LHCN-M2 (cell line): Measurements from ENCODE around the gene GPSM1. TPM values are rescaled to one million over a fixed set of nuclear protein-coding genes. Genes with fewer than 3 reads are reported as not detected.
"Not testable (repeated sequence)": the region's sequence is repeated elsewhere in the genome, so short reads cannot be mapped to it uniquely, and the experiment has no call there.

Experiments used
- DNase-seq: peaks from one replicate; pipeline ENCODE4 v3.0.0-alpha.2; 2012; ENCODE audit warnings: low read depth
- total RNA-seq: library from RNA; depleted of rRNA; stranded (reverse); fragments of >200 nt; gene quantifications from 2 replicates; pipeline ENCODE4 v1.2.3, GENCODE V29; 2014

GPSM1 gene
- total RNA-seq, 1 experiment from 2014 or later, result 34.1 TPM

DNA sequence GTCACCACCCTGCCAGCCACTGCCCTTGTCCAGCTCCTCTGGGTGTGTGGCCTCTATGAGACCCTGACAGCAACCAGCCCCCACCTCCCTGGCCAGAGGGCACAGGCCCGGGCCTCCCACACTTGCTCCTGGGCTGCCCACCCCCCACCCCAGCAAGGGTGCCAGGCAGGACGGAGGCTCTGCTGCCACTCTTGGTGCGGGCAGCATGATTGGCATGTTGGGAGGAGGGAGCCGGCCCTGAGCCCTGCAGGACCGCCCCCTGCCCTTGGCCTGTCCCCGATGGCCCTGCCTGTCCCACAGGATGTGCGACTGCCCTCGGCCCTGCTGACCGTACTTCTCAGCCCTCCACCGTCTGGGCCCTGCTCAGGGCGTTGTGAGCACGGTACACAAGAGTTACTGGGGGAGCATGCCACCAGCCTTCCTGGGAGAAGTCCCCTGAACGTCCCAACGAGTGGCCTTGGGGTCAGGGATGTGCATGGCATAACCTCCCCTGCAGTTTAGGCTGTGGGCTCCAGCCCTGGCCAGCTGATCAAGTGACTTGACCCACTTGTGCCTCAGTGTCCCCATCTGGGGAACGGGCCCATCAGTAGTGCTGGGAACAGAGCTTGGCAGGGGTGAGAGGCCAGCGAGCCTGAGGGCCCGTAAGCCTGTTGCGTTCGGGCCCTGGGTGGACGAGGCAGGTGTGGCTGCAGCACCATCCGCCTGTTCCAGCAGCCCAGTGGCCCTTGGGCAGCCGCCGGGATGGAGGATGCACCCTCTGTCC is 16.0 kb downstream of the GPSM1 start:
- DNase-seq, result no peak

DNA sequence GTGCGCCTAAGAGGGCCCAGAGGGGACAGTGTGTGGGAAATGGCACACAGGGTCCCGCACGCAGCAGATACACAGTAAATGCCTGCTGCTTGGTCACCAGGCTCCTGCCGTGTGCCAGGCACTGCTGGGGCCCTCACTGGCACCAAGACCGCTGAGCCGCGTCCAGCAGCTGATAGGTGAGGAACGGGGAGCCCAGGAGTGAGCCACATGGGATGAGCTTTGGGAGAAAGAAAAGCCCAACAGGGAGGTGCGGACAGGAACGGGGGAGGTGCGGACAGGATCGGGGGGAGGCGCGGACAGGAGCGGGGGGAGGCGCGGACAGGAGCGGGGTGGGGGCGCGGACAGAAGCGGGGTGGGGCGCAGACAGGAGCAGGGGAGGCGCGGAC is 16.5 kb downstream of the GPSM1 start:
- DNase-seq, result no peak

DNA sequence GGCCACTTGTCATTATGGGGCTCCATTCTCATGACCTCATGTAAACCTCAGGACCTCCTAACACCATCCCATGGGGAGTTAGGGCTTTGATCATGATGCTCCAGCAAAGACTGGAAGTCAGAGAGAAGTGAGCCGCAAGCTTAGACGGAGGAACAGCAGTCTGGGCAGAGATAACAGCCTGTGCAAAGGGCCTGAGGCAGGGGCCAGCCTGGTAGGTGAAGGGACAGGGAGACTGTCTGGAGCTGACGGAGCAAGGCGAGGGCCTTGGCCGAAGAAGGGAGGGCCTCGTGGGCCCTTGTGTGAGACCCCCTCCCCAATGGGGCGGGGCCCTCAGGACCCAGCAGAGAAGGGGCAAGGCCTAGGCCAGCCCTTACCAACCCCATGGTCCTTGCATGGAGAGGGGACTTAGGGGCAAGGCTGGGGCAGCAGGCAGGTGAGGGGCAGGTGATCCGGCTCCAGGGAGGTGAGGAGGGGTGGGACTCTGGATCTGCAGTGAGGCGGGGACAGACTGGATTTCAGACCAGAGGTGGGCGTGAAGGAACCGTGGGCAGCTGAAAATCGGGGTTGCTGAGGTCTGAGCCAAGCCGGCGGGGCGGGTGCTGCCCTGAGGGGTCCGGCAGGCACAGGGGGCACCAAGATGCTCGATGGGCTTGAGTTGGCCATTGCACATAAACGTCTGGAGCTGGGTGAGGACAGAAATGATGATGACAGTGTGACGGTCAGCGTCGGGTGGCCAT is 17.4 kb downstream of the GPSM1 start:
- DNase-seq, result no peak

DNA sequence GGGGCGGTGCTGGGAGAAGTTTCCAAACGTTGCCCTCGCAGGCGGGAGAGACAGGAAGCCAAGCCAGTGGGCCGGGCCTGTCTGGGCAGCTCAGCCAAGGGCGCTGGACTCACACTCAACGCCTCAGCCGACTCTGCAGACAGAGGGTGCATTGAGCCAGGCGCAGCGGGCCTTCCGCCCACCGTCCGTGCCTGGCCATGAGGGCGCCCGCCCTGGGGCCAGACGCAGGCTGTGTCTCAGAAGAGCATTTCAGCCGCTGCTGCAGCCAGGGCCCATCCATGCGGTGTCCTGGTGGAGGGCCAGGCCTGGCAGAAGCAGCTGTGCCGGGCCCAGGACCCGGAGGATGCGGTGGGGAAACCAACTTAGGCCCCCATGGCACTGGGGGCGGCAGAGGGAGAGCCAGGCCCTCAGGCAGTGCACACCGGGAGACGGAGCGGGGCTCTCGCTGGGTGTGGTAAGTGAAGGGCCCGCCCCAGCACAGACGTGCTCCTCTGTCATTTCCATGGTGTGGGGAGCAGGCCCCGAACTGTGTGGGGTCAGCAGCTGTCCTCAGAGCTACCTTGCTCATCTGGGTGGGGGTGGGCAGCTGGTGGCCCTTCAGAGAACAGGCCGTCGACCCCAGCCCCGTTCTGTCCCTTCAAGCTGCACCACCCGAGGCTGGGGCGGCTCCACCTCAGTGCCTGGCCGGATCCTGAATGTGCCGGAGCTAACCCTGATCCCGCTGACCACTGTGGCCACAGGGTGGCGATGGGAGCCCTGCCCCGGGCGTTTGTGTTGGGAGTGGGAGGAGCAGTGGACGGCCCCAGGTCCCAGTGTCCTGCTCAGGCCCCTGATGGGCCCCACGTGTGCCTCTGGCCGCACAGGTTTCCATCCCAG is 18.2 kb downstream of the GPSM1 start:
- peak; percentile 34 for DNase-seq

DNA sequence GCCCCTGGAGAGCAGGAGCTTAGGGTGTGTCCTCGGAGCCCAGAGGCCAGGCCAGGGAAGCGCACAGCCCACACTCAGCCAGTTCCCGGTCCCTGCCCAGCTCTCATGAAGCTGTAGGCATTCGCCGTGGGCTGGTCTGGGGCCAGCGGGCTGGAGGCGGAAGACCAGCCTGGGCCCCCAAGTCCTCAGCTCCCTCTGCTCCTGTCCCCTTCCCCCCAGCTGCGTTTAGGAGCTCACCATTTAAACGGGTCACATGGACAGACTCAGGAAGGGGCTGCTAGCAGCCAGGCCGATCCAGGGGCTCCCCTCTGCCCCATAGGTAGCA is 18.8 kb downstream of the GPSM1 start:
- no peak for DNase-seq

DNA sequence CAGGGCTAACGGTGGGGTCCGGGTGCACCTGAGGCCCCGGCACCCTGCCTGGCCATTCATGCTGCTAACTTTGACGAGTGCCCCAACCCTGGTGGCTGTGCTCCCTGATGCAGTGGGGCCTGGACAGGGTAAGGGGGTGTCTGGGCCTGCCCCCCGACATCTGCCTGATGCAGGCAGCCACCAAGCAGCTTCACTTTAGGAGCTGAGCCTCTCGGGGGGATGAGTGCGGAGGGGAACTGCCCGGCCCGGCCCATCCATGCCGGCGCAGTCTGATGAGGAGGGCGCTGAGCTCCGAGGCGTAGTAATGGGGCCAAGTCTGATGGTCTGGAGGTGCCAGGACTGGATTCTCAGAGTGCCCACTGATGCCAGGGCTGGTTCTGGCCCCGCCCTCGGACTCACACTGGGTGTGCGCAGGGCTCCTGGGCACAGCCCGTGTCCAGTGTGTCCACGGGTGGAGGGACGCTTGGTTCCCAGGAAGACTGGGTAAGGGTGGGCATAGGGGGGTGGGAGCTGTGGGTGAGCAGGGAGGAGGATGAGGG is 19.7 kb downstream of the GPSM1 start:
- DNase-seq, result no peak

DNA sequence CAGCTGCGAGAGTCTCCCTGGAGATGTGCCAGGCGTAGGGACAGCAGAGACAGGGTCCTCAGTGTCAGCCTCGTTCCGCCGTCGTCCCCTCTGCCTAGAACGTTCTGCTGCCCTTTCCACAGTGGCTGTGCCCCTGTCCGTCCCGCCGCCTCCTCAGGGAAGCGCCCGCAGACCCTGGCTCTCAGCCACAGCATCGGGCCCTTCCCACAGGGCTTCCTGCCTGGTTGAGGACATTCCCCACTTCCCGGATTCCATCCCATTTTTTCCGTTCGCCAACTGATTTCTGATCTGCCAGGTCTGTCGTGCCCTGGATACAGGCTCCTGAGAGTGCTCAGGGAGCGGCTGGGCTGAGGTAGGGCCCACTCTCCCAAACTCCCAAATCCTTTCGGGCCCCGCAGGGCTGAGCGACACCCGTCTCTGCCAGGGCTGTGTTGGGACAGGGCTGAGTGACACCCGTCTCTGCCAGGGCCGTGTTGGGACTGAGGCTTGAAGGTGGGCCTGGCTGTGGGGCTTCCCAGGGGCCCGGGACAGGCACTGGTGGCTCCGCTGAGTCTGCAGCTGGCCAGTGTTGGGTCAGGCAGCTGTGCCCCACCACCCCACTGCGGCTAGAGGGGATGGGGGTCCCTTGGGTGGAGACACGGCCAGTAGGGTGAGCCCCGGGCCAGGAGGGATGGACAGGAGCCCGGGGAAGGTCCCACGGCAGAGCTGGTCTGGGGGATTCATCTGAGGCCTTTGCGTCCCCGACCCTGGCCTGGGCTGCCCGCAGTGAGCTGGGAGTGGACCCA is 20.3 kb downstream of the GPSM1 start:
- no peak for DNase-seq

DNA sequence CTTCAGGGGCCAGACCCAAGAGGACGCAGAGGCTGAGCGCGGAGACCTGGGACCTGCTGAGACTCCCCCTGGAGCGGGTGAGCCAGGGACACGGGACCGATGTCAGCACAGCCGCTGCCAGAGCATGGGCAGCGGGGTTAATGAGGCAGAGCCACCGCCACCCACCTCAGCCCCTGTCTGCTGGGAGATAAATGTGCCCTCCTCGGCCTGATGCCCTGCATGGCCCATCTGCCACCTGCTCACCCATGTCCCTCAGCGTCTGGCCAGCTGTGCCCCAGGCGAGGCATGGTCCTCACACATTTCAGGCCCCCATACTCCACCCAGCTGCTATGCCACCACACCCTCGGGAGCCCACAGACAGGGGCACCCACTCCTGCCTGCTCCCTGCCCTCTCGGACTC is 21.4 kb downstream of the GPSM1 start:
- DNase-seq, result no peak

DNA sequence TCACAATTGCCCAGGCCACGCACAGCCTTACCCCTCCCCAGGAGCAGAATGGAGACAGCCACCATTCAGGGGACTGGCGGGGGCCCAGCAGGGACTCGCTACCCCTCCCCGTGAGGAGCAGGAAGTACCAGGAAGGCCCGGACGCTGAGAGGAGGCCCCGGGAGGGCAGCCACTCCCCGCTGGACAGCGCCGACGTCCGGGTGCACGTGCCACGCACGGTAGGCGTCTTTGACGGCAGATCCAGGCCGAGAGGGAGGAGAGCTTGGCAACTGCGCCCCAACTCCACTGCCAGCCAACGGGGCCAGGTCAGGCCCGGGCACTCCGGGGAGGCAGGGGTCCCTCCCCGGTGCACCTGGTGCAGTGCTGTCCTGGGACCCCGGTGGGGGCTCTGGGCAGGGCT is 22.2 kb downstream of the GPSM1 start:
- DNase-seq, result no peak

DNA sequence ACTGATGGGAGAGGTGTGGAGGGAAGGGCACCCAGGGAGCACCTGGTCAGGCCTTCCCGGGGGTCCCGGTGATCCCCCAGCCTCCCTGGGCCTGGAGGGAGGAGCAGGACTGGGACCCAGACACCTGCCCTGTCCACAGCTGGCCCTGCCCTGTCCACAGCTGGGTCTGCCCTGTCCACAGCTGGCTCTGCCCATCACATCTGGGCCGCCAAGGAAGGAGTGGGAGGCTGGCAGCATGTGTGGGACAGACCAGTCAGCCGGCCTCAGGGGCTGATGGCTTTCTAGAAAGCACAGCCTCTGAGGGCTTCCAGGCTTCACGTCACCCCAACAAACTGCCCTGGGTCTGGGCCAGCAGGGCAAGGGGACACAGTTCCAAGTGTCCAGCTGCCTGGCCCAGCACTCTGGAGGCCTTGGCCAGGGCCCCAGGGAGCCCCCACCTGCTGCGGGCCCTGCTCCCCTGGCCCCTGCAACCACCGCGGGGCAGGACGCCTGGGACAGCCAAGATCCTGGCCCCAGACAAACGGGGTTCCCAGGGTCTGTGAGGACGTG is 24.0 kb downstream of the GPSM1 start:
- DNase-seq, result peak; percentile 57

DNA sequence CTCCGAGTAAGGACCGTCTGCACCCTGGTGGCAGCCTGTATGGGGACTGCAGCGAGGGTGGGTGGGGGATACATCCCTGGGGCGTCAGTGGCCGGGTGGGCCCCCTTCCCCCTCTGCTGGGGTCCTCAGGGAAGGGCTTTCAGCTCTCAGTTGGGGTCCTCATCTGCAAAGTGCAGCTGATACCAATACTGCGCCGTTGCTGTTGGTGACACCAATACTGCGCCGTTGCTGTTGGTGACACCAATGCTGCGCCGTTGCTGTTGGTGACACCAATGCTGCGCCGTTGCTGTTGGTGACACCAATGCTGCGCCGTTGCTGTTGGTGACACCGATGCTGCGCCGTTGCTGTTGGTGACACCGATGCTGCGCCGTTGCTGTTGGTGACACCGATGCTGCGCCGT is 24.5 kb downstream of the GPSM1 start:
- DNase-seq, result not testable (repeated sequence)

DNA sequence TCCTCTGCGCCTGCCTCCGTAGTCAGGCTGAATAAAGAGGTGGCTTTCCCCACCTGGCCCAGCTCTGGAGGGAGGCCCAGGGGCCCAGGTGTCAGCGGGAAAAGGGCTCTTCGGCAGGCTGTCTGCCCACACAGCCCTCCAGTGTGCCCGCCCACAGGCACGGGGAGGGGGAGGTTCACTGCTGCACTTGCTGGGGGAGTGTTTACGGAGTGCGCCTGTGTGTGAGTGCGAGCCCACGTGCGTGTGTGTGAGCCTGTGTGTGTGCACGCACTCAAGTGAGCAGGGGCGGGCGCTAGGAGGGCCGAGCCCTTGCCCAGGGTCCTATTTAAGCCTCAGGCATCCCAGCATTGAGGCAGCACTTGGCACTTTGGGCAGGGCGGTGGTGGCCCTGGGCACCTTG is 25.3 kb downstream of the GPSM1 start:
- no peak for DNase-seq

DNA sequence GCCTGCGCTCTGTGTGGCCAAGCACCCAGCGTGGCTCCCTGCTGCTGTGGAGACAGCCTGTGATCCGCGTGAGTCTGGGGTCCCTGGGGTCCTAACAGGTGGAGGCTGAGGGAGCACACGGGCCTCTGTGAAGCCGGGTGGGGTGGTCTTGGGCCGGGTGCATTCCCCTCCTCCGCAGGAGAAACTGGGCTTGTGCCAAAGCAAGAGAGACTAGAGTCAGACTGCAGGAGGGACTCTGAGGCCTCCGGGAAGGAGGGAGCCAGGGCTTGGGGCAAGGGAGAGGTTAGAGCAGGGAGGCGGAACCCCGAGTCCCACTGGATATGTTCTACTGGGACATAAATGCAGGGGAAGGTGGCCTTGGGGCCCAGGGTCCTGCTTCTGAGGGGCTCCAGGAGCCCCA is 25.7 kb downstream of the GPSM1 start:
- no peak for DNase-seq

DNA sequence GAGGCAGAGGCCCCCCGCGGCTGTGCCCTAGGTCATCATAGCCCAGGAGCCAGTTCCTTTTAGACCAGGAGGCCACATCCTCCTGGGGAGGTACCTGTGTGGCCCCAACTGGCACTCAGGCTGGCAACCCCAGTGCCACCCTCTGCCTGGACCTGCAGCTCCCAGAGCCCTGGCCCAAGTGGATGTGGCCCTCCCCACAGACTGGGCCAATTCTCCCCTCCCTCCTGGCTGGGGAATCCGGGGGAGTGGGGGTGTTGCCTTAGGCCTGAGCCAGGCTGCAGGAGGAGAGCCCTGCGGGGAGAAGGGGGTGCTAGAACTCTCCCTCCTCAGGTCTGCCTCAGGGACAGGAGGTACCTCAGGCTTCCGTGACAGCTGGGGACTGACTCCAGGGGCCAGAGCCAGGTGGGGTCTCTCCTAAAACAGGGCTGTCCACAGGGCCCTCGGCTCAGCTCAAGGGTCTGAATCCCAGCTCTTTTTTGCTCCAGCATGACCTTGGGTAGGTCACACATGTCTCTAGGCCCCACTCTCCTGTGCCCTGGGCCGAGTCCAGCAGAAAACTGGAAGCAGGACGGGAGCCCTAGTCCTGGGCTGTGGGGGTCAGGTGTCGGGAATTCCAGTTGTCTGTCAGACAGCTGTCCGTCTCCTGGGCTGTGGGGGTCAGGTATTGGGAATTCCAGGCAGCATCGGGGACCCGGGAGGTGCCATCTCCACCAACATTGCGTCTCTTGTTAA is 26.6 kb downstream of the GPSM1 start:
- no peak for DNase-seq

DNA sequence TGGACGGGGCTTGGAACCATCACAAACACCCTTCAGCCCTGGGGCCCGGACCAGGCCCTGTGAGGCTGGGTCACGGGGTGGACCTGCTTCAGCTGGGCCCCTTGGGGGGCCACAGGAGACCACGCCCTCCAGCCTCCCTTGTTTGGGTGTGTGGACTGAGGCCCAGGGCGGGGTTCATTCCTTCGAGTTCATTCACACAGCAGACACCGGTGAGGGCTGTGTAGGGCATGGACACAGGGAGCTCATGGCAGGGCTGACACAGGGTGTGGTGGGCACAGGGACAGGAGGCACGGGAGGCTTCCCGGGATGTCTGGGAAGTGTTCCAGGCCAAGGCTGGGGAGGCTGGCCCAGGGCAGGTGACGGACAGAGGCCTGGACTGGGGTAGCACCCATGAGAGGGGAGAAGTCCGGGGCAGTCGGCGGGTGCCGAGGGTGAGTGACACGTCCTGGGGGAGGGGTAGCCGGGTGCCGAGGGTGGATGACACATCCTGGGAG is 27.3 kb downstream of the GPSM1 start:
- DNase-seq, result peak; percentile 29

DNA sequence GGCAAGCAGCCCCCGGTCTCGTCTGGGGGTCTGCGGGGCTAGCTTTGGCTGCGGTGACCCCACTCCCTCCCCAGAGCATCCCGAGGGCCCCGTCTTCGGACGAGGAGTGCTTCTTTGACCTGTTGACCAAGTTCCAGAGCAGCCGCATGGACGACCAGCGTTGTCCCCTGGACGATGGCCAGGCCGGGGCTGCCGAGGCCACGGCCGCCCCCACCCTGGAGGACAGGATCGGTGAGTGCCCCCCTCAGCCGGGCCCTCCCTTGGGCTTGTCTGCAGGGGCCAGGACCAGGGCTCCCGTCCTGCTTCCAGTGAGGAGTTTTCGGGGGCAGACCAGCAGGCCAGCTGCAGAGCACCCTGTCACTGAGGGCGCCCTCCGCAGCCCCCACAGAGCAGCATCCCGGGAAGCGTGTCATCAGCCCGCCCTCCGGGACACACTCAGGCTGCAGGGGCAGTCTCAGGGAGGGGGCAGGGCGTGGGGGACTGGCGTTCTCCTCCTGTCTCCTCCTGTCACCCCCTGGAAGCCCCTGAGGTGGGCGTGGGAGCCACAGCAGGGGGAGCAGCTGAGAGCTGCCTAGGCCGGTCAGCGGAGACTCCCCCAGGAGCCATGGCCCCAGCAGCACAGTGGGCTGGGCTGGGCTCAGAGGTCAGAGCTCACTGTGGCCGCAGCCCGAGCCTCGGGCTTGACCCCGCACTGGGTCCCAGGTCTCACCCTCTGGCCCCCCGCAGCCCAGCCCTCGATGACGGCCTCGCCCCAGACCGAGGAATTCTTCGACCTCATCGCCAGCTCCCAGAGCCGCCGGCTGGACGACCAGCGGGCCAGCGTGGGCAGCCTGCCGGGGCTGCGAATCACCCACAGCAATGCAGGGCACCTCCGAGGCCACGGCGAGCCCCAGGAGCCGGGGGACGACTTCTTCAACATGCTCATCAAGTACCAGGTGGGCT is 28.5 kb downstream of the GPSM1 start:
- no peak for DNase-seq

DNA sequence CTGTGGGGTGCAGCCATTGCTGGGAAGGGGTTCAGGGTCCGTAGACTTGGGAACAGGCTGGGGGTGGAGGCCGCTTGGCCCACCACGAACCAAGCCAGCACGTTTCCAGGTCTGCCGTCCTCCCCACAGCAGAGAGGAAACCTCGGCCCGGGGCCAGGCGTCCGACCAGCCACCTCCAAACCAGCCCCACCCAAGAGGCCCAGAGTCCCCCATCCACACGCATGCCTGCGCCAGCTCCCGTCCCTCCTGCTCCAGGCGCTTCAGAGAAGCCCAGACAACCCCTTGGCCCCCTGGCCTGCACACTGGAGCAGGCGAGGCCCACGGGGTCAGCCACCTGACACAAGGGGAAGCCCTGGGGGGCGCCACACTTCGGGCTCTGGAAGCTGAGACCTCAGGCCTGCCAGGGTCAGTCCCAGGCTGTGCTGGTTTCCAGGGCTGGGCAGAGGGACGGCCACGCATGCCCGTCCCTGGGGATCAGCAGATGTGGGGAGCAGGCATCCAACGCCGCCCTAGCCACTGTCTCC is 29.9 kb downstream of the GPSM1 start:
- DNase-seq, result no peak

DNA sequence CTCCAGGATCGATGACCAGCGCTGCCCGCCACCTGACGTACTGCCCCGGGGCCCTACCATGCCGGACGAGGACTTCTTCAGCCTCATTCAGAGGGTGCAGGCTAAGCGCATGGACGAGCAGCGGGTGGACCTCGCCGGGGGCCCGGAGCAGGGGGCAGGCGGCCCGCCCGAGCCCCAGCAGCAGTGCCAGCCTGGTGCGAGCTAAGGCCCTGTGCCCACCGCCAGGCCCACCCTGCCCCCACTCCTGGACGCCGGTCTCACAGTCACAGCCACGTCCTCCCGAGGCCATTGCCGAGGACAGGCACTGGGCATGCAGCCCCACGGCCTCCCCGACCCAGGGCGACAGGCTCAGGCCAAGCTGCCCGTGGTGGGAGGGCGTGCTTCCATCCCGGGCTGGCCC is 30.7 kb downstream of the GPSM1 start:
- no peak for DNase-seq

DNA sequence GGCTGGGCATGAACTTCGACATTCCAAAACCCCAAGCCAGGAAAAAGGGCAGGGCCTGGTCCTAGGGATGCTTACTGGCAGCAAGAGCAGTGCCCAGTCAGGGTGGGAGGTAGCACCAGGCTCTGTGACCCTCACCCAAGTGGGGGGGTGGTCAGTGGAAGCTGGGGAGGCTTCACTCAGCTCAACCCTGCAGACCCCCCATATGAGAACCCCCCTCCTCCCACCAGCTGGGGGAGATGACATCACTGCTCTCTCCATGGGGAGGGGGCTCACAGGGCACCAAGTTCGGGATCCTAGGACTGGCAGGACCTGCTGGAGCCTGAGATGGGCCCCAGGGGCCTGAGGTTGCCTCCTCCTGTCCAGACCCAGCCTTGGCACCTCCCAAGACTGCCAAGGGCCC is 31.5 kb downstream of the GPSM1 start:
- DNase-seq, result no peak
